HepG2 (cell line): ENCODE results near the gene TBKBP1. TPM values are rescaled to one million over a fixed set of nuclear protein-coding genes. Genes with fewer than 3 reads are reported as not detected.

Experiments
- FOXC1 ChIP-seq: sonication (generic); formaldehyde crosslinking; IDR thresholded peaks from 2 replicates; pipeline ENCODE4 v1.8.0; 2022; ENCODE audit warnings: mild to moderate bottlenecking, missing genetic modification reagents, borderline replicate concordance
- GABPB1 ChIP-seq: IDR thresholded peaks from 2 replicates; pipeline ENCODE4 v1.6.1; 2016; ENCODE audit warnings: mild to moderate bottlenecking, missing genetic modification reagents, moderate library complexity, missing compliant biosample characterization
- GTF3A ChIP-seq: sonication (generic); formaldehyde crosslinking; conservative IDR thresholded peaks from 2 replicates; pipeline ENCODE4 v1.4.0; 2020; ENCODE audit warnings: mild to moderate bottlenecking, missing genetic modification reagents
- HNF4G ChIP-seq, 2 experiments: sonication (generic) in 1 of 2; formaldehyde crosslinking in 1 of 2; IDR thresholded peaks; 2 replicates each; pipeline versions ENCODE4 v1.4.0 to v1.6.1; 2011 to 2020; ENCODE audit warnings: borderline replicate concordance in 2 of 2, low read depth in 2 of 2, mild to moderate bottlenecking in 2 of 2, low read length in 1 of 2, missing genetic modification reagents in 1 of 2, moderate library complexity in 1 of 2
- PPARG ChIP-seq: conservative IDR thresholded peaks from 2 replicates; pipeline ENCODE4 v1.6.1; 2016; ENCODE audit warnings: missing biosample characterization, missing genetic modification reagents
- RXRB ChIP-seq: IDR thresholded peaks from 2 replicates; pipeline ENCODE4 v1.6.1; 2016; ENCODE audit warnings: borderline replicate concordance, missing genetic modification reagents, missing compliant biosample characterization
- SETDB1 ChIP-seq: sonication (generic); formaldehyde crosslinking; IDR thresholded peaks from 2 replicates; pipeline ENCODE4 v1.5.1; 2020; ENCODE audit warnings: missing genetic modification reagents, mild to moderate bottlenecking, borderline replicate concordance
- SMYD3 ChIP-seq: sonication (generic); formaldehyde crosslinking; IDR thresholded peaks from 2 replicates; pipeline ENCODE4 v1.8.1; 2023; ENCODE audit warnings: mild to moderate bottlenecking, missing genetic modification reagents
- SNAPC4 ChIP-seq: sonication (generic); formaldehyde crosslinking; IDR thresholded peaks from 2 replicates; pipeline ENCODE4 v1.4.0; 2020; ENCODE audit warnings: mild to moderate bottlenecking, missing genetic modification reagents
- SRSF9 ChIP-seq: fragments of 200-400 bp; formaldehyde crosslinking; IDR thresholded peaks from 2 replicates; pipeline ENCODE4 v1.6.1; 2018; ENCODE audit warnings: borderline replicate concordance, mild to moderate bottlenecking, low read depth, low read length; ENCODE audit not compliant: insufficient read depth, poor library complexity, severe bottlenecking
- STAT5B ChIP-seq: sonication (generic); formaldehyde crosslinking; IDR thresholded peaks from 2 replicates; pipeline ENCODE4 v1.4.0; 2020; ENCODE audit warnings: missing genetic modification reagents
- TP53 ChIP-seq: sonication (generic); formaldehyde crosslinking; conservative IDR thresholded peaks from 2 replicates; pipeline ENCODE4 v1.4.0; 2020; ENCODE audit warnings: missing genetic modification reagents
- XRCC5 ChIP-seq: fragments of 200-400 bp; formaldehyde crosslinking; optimal IDR thresholded peaks from 2 replicates; pipeline ENCODE3; 2017; ENCODE audit warnings: mild to moderate bottlenecking, low read length
- ZNF460 ChIP-seq: sonication (generic); formaldehyde crosslinking; IDR thresholded peaks from 2 replicates; pipeline ENCODE4 v1.5.1; 2020; ENCODE audit warnings: missing genetic modification reagents, mild to moderate bottlenecking, borderline replicate concordance
- ZNF629 ChIP-seq: sonication (generic); formaldehyde crosslinking; conservative IDR thresholded peaks from 2 replicates; pipeline ENCODE4 v1.5.0; 2020; ENCODE audit warnings: missing genetic modification reagents
- ZNF687 ChIP-seq: sonication (generic); formaldehyde crosslinking; IDR thresholded peaks from 2 replicates; pipeline ENCODE4 v1.5.1; 2020; ENCODE audit warnings: mild to moderate bottlenecking, missing genetic modification reagents, moderate library complexity
- ZNF747 ChIP-seq: sonication (generic); formaldehyde crosslinking; IDR thresholded peaks from 2 replicates; pipeline ENCODE4 v1.8.1; 2023; ENCODE audit warnings: missing genetic modification reagents, mild to moderate bottlenecking, borderline replicate concordance
- ZNF792 ChIP-seq: IDR thresholded peaks from 2 replicates; pipeline ENCODE4 v1.6.1; 2016
- ZNF83 ChIP-seq: sonication (generic); formaldehyde crosslinking; IDR thresholded peaks from 2 replicates; pipeline ENCODE4 v1.4.0; 2020; ENCODE audit warnings: missing genetic modification reagents, mild to moderate bottlenecking, borderline replicate concordance
- polyA plus RNA-seq, 8 experiments: library from polyadenylated mRNA; depleted of rRNA in 3 of 8; stranded (reverse) in 7 of 8; unstranded in 1 of 8; fragments of >200 nt; fragmentation: Illumina TruSeq in 4 of 8; extraction: Trizol in 4 of 8; gene quantifications; 2 replicates each; pipeline versions ENCODE4 v1.2.1 to v1.2.3, GENCODE V29; 2011 to 2016; ENCODE audit warnings: low read depth in 4 of 8, missing spikeins in 1 of 8, mixed read lengths in 1 of 8; ENCODE audit not compliant: insufficient read depth in 1 of 8
- total RNA-seq, 5 experiments: library from RNA; depleted of rRNA; stranded (reverse); fragments of >200 nt; fragmentation: Illumina TruSeq; extraction: Trizol; gene quantifications; 2 replicates each; pipeline ENCODE4 v1.2.3, GENCODE V29; 2016; ENCODE audit warnings: low read depth in 1 of 5

Gene TBKBP1
- total and polyA plus RNA-seq, 2 of the 13 experiments (the other 11 are each of a cell fraction or from before 2014, with no cell fraction given) = 2.6 to 7.0 TPM

- TF ChIP-seq ZNF83 (CRISPR knock-in tag) (no peak), SETDB1 (CRISPR knock-in tag) (no peak), TP53 (CRISPR knock-in tag) (no peak), GTF3A (CRISPR knock-in tag) (no peak), RXRB (no peak), STAT5B (CRISPR knock-in tag) (no peak), XRCC5 (no peak), ZNF629 (CRISPR knock-in tag) (no peak), SNAPC4 (no peak), FOXC1 (CRISPR knock-in tag) (0 out of 2 replicates have a peak, but pooled peaks have one; percentile 49), ZNF792 (CRISPR knock-in tag) (no peak), SMYD3 (CRISPR knock-in tag) (no peak), PPARG (CRISPR knock-in tag) (no peak), GABPB1 (CRISPR knock-in tag) (peak; percentile 24; the same call in 1 of the 2 replicates), SRSF9 (no peak), ZNF460 (no peak), HNF4G (IDR thresholded peaks at IDR 0.05; ENCODE audit: borderline replicate concordance, low read depth, low read length) (no peak), HNF4G (CRISPR knock-in tag; IDR thresholded peaks at IDR 0.05; ENCODE audit: borderline replicate concordance, low read depth) (no peak), ZNF687 (CRISPR knock-in tag) (peak; percentile 50), ZNF747 (0 out of 2 replicates have a peak, but pooled peaks have one; percentile 28)
These were observed 48.6 kb downstream of the TBKBP1 start (continued) for GRCh38 chr17:47742319-47743181.
